NCI-H2227 treated with DMSO at 0.1 percent for 48 hours (cell line): ENCODE data around the gene PTPN6.
A peak's percentile ranks its signal among the peaks of the same experiment; 100 is the strongest.

ENCODE experiments used
- DNase-seq: peaks from one replicate; lab custom pipeline; 2025; lab: John Stamatoyannopoulos, UW

Gene PTPN6

GRCh38 chr12:6941782-6942181, 9.4 kb upstream of the PTPN6 start:
- DNase-seq = no peak

- DNase-seq = no peak
Observed at GRCh38 chr12:6942331-6942665, 8.9 kb upstream of the PTPN6 start.

- peak; percentile 93 for DNase-seq
Observed at GRCh38 chr12:6943389-6943721, 7.8 kb upstream of the PTPN6 start.

- peak; percentile 93 for DNase-seq
Observed at GRCh38 chr12:6943722-6944380, 7.3 kb upstream of the PTPN6 start, which contains the start of the genes C12orf57 and RNU7-1. Gene C12orf57, plus strand, starts transcription at chr12:6944022. Its CDS starts 100 bp downstream, at chr12:6944122. Gene RNU7-1, plus strand, starts transcription at chr12:6943816.

GRCh38 chr12:6944381-6945186, 6.6 kb upstream of the PTPN6 start:
- DNase-seq = peak; percentile 82

- DNase-seq = no peak
Observed at GRCh38 chr12:6945613-6946012, 5.5 kb upstream of the PTPN6 start.

GRCh38 chr12:6946033-6946919, 4.9 kb upstream of the PTPN6 start:
- peak; percentile 70 for DNase-seq

GRCh38 chr12:6946920-6947374, 4.2 kb upstream of the PTPN6 start:
- DNase-seq = no peak

GRCh38 chr12:6947615-6948014, 3.5 kb upstream of the PTPN6 start:
- DNase-seq = no peak

- DNase-seq = no peak
Observed at GRCh38 chr12:6948873-6949594, 2.1 kb upstream of the PTPN6 start.

GRCh38 chr12:6950401-6950801, 755 bp upstream of the PTPN6 start:
- DNase-seq = no peak

- DNase-seq = no peak
Observed at GRCh38 chr12:6951551-6952120, 480 bp downstream of the PTPN6 start.

- DNase-seq = no peak
Observed at GRCh38 chr12:6952121-6952862, 1.1 kb downstream of the PTPN6 start.

GRCh38 chr12:6952863-6953441, 1.8 kb downstream of the PTPN6 start:
- DNase-seq = no peak

- no peak for DNase-seq
Observed at GRCh38 chr12:6953442-6954315, 2.5 kb downstream of the PTPN6 start.

- no peak for DNase-seq
Observed at GRCh38 chr12:6954316-6955107, 3.4 kb downstream of the PTPN6 start.

GRCh38 chr12:6955108-6956020, 4.2 kb downstream of the PTPN6 start:
- DNase-seq = no peak
